ENCODE data around the gene TMOD1. TPM values are rescaled to one million over a fixed set of nuclear protein-coding genes. Genes with fewer than 3 reads are reported as not detected.

Gene TMOD1
- total RNA-seq, 4 donors from 2014 or later, result 10.1 to 33.8 (median 21.0) TPM

GRCh38 chr9:97591535-97591934, 90.1 kb downstream of the TMOD1 start:
- TF ChIP-seq CTCF (IDR thresholded peaks at IDR 0.05), result no peak
- DNase-seq (ENCODE audit: low spot score) (no peak), ATAC-seq (ENCODE audit: low FRiP score) (no peak)

GRCh38 chr9:97592126-97592525, 90.7 kb downstream of the TMOD1 start:
- DNase-seq (ENCODE audit: low spot score), result no peak
- no peak for ATAC-seq (ENCODE audit: low FRiP score)
- TF ChIP-seq CTCF (IDR thresholded peaks at IDR 0.05), result no peak

GRCh38 chr9:97593960-97594359, 92.5 kb downstream of the TMOD1 start:
- no peak for DNase-seq (ENCODE audit: low spot score)
- ATAC-seq (ENCODE audit: low FRiP score), result no peak
- no peak for TF ChIP-seq CTCF (IDR thresholded peaks at IDR 0.05)

- no peak for ATAC-seq (ENCODE audit: low FRiP score)
- no peak for DNase-seq (ENCODE audit: low spot score)
- no peak for TF ChIP-seq CTCF (IDR thresholded peaks at IDR 0.05)
Measured at GRCh38 chr9:97594381-97594921, 93.0 kb downstream of the TMOD1 start.

GRCh38 chr9:97596906-97597305, 95.4 kb downstream of the TMOD1 start:
- no peak for ATAC-seq (ENCODE audit: low FRiP score)
- no peak for DNase-seq (ENCODE audit: low spot score)
- TF ChIP-seq CTCF (IDR thresholded peaks at IDR 0.05), result no peak

- ATAC-seq (ENCODE audit: low FRiP score), result peak; percentile 76
- DNase-seq (ENCODE audit: low spot score), result peak; percentile 58
Measured at GRCh38 chr9:97598461-97599288, 97.2 kb downstream of the TMOD1 start.

More at GRCh38 chr9:97598461-97599288, 97.2 kb downstream of the TMOD1 start:
- TF ChIP-seq CTCF (IDR thresholded peaks at IDR 0.05), result peak in 1 of 3 donors; percentile 49
